Measurements from ENCODE around the gene NSMF.

GRCh38 chr9:137461663-137462395, 2.7 kb upstream of the NSMF start:
- TF ChIP-seq ATF2 (IDR thresholded peaks at IDR 0.05; ENCODE audit: low read length) (no peak), MAX (IDR thresholded peaks at IDR 0.05) (no peak; the same call in 1 of the 2 replicates), TAF1 (IDR thresholded peaks at IDR 0.05; ENCODE audit: low read depth, low read length) (no peak), CREB1 (IDR thresholded peaks at IDR 0.05) (no peak)

Measured in H1 (cell line).